ENCODE measurements around the gene AOPEP.

DNA sequence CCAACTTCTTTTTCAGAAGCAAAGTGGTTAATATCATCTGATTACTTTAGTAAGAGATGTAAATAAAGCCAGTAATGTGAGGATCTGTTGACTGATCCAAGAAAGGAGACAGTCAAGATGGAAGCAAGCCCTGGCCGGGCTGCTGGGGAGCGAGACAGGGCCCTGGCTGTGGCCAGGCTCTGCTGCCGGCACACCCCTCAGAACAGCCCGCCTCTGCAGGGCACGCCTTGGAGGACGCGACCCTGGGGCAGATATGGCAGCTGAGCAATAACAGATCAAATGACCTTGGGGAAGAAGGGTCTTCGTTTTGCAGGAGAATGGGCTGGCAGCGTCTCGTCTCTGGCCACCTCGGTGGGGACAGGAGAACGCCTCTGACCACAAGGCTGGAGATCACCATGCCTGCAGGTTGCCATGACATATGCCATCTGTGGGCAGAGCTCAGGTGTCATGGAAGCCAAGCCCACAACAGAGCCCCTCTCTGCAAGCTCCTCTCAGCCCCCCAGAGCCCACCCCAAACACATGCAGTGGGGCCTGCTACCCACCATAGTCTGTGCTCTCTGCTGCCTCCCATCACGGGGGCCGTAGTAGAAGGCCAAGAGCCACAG lies 384.5 kb downstream of the AOPEP start:
- TF ChIP-seq, protein P1, sequence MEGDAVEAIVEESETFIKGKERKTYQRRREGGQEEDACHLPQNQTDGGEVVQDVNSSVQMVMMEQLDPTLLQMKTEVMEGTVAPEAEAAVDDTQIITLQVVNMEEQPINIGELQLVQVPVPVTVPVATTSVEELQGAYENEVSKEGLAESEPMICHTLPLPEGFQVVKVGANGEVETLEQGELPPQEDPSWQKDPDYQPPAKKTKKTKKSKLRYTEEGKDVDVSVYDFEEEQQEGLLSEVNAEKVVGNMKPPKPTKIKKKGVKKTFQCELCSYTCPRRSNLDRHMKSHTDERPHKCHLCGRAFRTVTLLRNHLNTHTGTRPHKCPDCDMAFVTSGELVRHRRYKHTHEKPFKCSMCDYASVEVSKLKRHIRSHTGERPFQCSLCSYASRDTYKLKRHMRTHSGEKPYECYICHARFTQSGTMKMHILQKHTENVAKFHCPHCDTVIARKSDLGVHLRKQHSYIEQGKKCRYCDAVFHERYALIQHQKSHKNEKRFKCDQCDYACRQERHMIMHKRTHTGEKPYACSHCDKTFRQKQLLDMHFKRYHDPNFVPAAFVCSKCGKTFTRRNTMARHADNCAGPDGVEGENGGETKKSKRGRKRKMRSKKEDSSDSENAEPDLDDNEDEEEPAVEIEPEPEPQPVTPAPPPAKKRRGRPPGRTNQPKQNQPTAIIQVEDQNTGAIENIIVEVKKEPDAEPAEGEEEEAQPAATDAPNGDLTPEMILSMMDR (IDR thresholded peaks at IDR 0.05): no peak
- TF ChIP-seq POLR2A (IDR thresholded peaks at IDR 0.05): no peak
